NK-92 (cell line): Measurements from ENCODE around the gene KLK10.

Experiments
- DNase-seq: peaks from one replicate; lab custom pipeline; 2025; ENCODE audit not compliant: unreplicated experiment; lab: John Stamatoyannopoulos, UW

Gene KLK10

GRCh38 chr19:51026554-51026831, 7.0 kb upstream of the KLK10 start, which contains the start of gene KLK11:
TSS of gene KLK11 (minus strand) at chr19:51026616. CDS start at chr19:51025631, 985 bp downstream.
- no peak for DNase-seq

GRCh38 chr19:51025809-51026553, 6.5 kb upstream of the KLK10 start:
- no peak for DNase-seq

GRCh38 chr19:51025401-51025800, 5.9 kb upstream of the KLK10 start:
- DNase-seq = no peak

- DNase-seq = no peak
Measured at GRCh38 chr19:51024924-51025323, 5.4 kb upstream of the KLK10 start.

- no peak for DNase-seq
Measured at GRCh38 chr19:51023946-51024345, 4.4 kb upstream of the KLK10 start.

- no peak for DNase-seq
Measured at GRCh38 chr19:51022526-51022925, 3.0 kb upstream of the KLK10 start.

- no peak for DNase-seq
Measured at GRCh38 chr19:51020988-51021651, 1.6 kb upstream of the KLK10 start.

- no peak for DNase-seq
Measured at GRCh38 chr19:51018745-51019543, 565 bp downstream of the KLK10 start.

GRCh38 chr19:51016798-51017683, 2.5 kb downstream of the KLK10 start:
- DNase-seq = no peak

GRCh38 chr19:51015691-51016267, 3.7 kb downstream of the KLK10 start:
- DNase-seq = no peak

GRCh38 chr19:51014242-51014641, 5.3 kb downstream of the KLK10 start:
- no peak for DNase-seq

GRCh38 chr19:51012661-51013190, 6.8 kb downstream of the KLK10 start:
- no peak for DNase-seq

GRCh38 chr19:51010066-51010795, 9.3 kb downstream of the KLK10 start:
- no peak for DNase-seq

- DNase-seq = no peak
Measured at GRCh38 chr19:51009061-51009891, 10.2 kb downstream of the KLK10 start.

GRCh38 chr19:51007488-51007887, 12.0 kb downstream of the KLK10 start:
- DNase-seq = no peak

GRCh38 chr19:51006406-51006805, 13.1 kb downstream of the KLK10 start:
- DNase-seq = no peak

GRCh38 chr19:51005248-51005647, 14.3 kb downstream of the KLK10 start:
- no peak for DNase-seq

GRCh38 chr19:51003316-51003715, 16.2 kb downstream of the KLK10 start:
- no peak for DNase-seq
